Measurements from ENCODE around the gene TFPI2.

The TFPI2 gene

GRCh38 chr7:93854480-93854879 lies 36.1 kb downstream of the TFPI2 start:
- no peak for DNase-seq (ENCODE audit: low spot score)

- DNase-seq (ENCODE audit: low spot score), result no peak
Observed at GRCh38 chr7:93851536-93851935, 39.0 kb downstream of the TFPI2 start.

DNA sequence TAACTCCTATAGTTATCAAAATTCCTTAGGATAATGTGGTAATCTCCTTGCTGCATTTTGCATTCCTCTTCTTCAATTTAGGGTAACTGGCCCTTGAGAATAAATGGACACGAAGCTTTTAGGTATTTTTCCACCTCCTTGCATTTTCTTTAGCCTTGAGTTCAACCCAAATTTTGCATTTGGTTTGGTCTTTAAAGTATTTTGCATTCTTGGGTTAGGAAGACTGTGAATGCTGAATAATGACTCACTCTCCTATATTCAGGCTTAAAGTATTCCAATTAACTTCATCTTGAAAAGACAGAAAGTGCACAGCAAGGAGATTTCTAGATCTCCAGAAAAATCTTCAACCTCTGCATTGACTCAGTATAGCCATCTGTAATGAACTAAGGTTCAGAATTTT lies 47.3 kb downstream of the TFPI2 start:
- DNase-seq (ENCODE audit: low spot score), result no peak

DNA sequence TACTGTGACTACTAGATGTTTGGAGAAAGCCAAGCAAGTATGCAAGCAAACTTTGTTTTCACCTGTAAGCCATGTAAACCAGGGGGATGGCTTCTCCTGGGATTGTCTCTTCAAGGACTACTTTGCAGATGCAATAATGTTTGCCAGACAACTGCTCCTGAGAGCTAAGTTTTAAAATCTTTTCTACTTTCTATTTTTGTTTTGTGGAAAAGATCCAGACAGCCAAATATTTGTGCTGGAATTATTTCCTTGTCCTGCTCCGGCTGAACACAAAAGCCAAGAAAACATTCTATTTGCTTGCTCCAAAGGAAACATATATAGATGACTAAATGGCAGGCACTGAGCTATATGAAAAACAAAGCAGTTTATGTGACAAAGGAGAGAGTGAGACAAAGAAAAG lies 51.6 kb downstream of the TFPI2 start:
- DNase-seq (ENCODE audit: low spot score), result no peak

DNA sequence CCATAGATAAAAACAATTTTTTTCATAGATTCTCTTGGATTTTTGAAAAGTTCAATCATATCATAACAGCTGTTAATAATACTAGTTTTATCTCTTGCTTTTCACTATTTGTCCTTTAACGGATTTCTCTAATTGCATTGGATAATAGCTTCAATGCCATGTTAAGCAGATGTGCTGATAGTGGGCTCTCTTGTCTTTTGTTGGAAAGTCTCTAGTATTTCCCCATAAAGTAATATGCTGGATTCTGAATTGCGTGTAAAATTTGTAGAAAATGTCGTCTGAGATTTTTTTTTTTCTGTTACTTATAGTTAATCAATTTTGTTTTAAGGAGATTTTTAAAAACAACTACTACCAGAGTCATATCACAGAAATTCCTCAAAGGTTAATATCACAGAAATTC lies 53.3 kb downstream of the TFPI2 start:
- no peak for DNase-seq (ENCODE audit: low spot score)

DNA sequence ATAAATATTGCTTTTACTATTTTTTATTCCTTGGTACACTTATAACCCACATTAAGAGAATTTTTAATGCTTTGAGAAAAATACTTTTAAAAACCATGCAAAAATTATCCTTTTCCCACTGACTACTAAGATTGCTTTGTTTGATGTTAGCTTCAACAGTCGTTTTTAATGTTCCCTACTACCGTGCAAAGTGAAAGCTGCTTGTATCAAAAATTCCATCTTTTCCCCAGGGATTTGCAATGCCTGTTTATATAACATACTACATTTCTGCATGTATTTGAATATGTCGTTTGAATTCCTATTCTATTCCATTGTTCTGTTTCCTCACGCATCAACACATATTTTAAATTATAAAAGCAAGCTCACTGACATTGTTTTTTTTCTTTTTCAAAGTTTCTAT lies 54.4 kb downstream of the TFPI2 start:
- DNase-seq (ENCODE audit: low spot score), result no peak

- DNase-seq (ENCODE audit: low spot score), result no peak
Observed at GRCh38 chr7:93835702-93836101, 54.9 kb downstream of the TFPI2 start.

All from HuH-7.5 (cell line).